ENCODE data around the gene TRAPPC11. TPM values are rescaled to one million over a fixed set of nuclear protein-coding genes. Genes with fewer than 3 reads are reported as not detected.
A peak's percentile ranks its signal among the peaks of the same experiment; 100 is the strongest.
"Not testable (repeated sequence)": the region's sequence is repeated elsewhere in the genome, so short reads cannot be mapped to it uniquely, and the experiment has no call there.

Gene TRAPPC11
- total RNA-seq, 4 donors from 2014 or later: 67.8 to 99.4 (median 83.9) TPM

GRCh38 chr4:183624548-183624947 lies 34.5 kb upstream of the TRAPPC11 start:
- TF ChIP-seq CTCF (IDR thresholded peaks at IDR 0.05) (no peak), EP300 (IDR thresholded peaks at IDR 0.05) (no peak), POLR2A (IDR thresholded peaks at IDR 0.05) (no peak)
- H3K4me3 ChIP-seq: no peak overlapping the region
- no peak overlapping the region for H3K27ac ChIP-seq
- H3K9me3 ChIP-seq: no peaks in the 10 kb centered on the region
- WGBS, 2 donors: 83 to 94% methylated on average over 6 of the region's 6 CpGs
- no peaks in the 10 kb centered on the region for H3K27me3 ChIP-seq
- H3K36me3 ChIP-seq: no peaks in the 10 kb centered on the region
- peaks cover 0 to 12% (median 0%) of the 10 kb centered on the region in 4 donors for H3K4me1 ChIP-seq
- no peak for DNase-seq (ENCODE audit: low spot score in 2 of 2)

- H3K27me3 ChIP-seq: no peaks in the 10 kb centered on the region
- TF ChIP-seq CTCF (IDR thresholded peaks at IDR 0.05) (no peak), EP300 (IDR thresholded peaks at IDR 0.05) (no peak), POLR2A (IDR thresholded peaks at IDR 0.05) (no peak)
- DNase-seq (ENCODE audit: low spot score in 2 of 2): no peak
Measured at GRCh38 chr4:183626168-183626567, 32.9 kb upstream of the TRAPPC11 start.

DNA sequence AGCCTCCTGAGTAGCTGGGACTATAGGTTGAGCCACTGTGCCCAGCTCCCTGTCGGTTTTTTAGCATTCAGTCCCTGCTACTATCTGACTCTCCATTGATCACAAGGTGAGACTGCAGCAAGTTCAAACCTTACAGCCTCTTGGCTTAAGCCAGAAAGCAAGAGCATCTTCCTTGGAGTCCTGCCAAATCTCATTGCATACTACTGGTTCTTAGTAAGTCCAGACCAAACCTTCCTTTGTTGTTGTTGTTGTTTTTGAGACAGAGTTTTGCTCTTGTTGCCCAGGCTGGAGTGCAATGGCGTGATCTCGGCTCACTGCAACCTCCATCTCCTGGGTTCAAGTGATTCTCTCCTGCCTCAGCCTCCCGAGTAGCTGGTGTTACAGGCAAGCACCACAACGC lies 31.8 kb upstream of the TRAPPC11 start:
- H3K4me1 ChIP-seq; H3K4me3 ChIP-seq; H3K27ac ChIP-seq; H3K27me3 ChIP-seq; H3K9me3 ChIP-seq; DNase-seq (ENCODE audit: low spot score in 2 of 2); H3K36me3 ChIP-seq: not testable (repeated sequence)
- 91 to 93% methylated on average over 5 of the region's 5 CpGs for WGBS, 2 donors

More at GRCh38 chr4:183626168-183626567, 32.9 kb upstream of the TRAPPC11 start:
- 82 to 86% methylated on average over 6 of the region's 6 CpGs for WGBS, 2 donors
- Histone ChIP-seq H3K4me1 (peaks cover 0 to 4% (median 0%) of the 10 kb centered on the region in 4 donors), H3K9me3 (no peaks in the 10 kb centered on the region), H3K27ac (no peak overlapping the region), H3K36me3 (no peaks in the 10 kb centered on the region), H3K4me3 (no peak overlapping the region)

- DNase-seq (ENCODE audit: low spot score in 2 of 2): no peak
- 82 to 95% methylated on average over 11 to 12 of the region's 12 CpGs for WGBS, 2 donors
Measured at GRCh38 chr4:183627979-183628588, 31.0 kb upstream of the TRAPPC11 start.

DNA sequence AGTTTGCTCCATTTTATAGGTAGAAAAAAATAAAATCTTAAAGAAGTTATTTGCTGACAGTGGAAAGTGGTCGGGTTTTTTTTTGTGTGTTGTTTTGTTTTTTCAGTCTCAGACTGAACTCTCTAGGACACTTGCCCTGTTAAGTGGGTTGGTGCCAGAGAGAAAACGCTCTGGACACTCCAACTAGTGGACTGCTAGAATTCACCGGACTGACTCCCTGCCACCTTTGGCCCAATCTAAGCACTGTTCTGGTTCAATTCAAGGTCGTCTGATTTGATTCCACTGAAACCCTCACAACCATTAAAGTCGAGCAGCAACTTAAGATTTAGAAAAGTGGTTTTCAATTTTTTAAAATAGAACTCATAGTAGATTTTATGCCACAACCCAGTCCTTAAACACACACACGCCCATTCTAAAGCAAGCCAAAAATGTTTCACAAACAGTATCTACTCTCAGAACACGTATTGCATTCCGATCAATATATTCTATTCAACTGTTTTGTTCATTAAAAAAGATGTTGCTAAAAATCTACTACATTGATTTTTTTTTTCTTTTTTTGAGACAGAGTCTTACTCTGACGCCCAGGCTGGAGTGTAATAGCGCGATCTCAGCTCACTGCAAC lies 27.4 kb upstream of the TRAPPC11 start:
- Histone ChIP-seq H3K27me3 (no peaks in the 10 kb centered on the region), H3K4me1 (no peaks in the 10 kb centered on the region), H3K36me3 (no peaks in the 10 kb centered on the region), H3K4me3 (no peak overlapping the region), H3K9me3 (no peaks in the 10 kb centered on the region), H3K27ac (peak overlapping the region in 1 of 4 donors; percentile 2)
- 61 to 68% methylated on average over 11 of the region's 11 CpGs for WGBS, 2 donors
- DNase-seq (ENCODE audit: low spot score in 2 of 2): no peak
- TF ChIP-seq EP300 (IDR thresholded peaks at IDR 0.05) (no peak), POLR2A (IDR thresholded peaks at IDR 0.05) (no peak), CTCF (IDR thresholded peaks at IDR 0.05) (no peak)

More at GRCh38 chr4:183627979-183628588, 31.0 kb upstream of the TRAPPC11 start:
- Histone ChIP-seq H3K27me3 (no peaks in the 10 kb centered on the region), H3K9me3 (no peaks in the 10 kb centered on the region), H3K27ac (no peak overlapping the region), H3K36me3 (no peaks in the 10 kb centered on the region), H3K4me1 (no peaks in the 10 kb centered on the region), H3K4me3 (no peak overlapping the region)
- TF ChIP-seq EP300 (IDR thresholded peaks at IDR 0.05) (no peak), POLR2A (IDR thresholded peaks at IDR 0.05) (no peak), CTCF (IDR thresholded peaks at IDR 0.05) (no peak)
